ENCODE measurements around the gene GPR89A. TPM values are rescaled to one million over a fixed set of nuclear protein-coding genes. Genes with fewer than 3 reads are reported as not detected.
A peak's percentile ranks its signal among the peaks of the same experiment; 100 is the strongest.
"Not testable (repeated sequence)": the region's sequence is repeated elsewhere in the genome, so short reads cannot be mapped to it uniquely, and the experiment has no call there.

The GPR89A gene
- total RNA-seq, 2 experiments from 2014 or later: 22.7 to 24.9 TPM

DNA sequence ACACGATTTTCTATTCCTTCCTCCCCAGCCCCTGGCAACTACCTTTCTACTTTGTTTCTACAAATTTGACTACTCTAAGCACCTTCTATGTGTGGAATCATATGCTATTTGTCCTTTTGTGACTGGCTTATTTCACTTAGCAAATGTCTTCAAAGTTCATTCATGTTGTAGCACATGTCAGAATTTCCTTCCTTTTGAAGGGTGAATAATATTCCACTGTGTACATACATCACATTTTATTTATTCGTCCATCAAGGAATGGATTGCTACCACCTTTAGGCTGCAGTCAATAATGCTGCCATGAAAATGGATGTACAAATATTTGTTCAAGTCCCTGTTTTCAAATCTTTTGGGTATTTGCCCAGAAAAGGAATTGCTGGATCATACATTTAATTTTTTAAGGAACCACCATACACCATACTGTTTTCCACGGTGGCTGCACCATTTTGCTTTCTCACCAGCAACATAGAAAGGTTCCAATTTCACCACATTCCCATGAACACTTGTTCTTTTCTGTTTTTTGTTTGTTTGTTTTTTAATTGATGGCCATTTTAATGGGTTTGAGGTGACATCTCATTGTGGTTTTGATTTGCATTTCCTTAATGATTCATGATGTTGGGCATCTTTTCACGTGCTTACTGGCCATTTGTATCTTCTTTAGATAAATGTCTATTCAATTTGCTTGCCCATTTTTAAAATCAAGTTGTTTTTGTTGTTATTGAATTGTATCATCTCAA is 102.7 kb downstream of the GPR89A start:
- ChIA-PET CTCF (interaction anchor here (1.8 kb wide), 1 partner anchor 11 kb away, joined by 14 read pairs; no protein-coding TSS in a partner anchor), POLR2A (no interaction called here)
- Mint-ChIP-seq H3K27ac (no peak overlapping the region), H3K36me3 (no peaks in the 10 kb centered on the region), H3K4me3 (no peak overlapping the region), H3K9me3 (no peaks in the 10 kb centered on the region), H3K4me1 (ENCODE audit: low read depth) (no peaks in the 10 kb centered on the region), H3K27me3 (no peaks in the 10 kb centered on the region)
- no peak for DNase-seq
- intact Hi-C loops (cut with micrococcal nuclease): no loop called here

DNA sequence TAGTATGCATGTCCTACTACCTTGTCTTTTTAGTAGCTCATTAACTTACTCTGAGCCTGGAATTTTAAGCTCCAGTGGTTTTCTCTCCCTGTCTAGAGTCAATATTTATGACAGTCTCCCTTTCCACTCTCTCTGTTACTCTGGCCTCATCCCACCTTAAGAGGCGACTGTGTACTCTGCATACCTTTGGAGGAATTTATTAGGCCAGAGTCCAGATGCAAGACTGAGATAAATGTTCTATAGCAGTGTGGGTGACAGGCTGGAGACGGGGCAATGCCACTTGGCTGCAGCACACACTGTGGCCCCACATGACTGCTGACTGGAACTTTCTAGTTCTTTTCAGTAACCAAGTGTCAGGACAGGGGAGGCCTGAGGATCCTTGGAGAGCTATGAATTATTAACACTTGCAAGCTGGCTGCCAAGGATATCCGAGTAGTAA is 103.4 kb downstream of the GPR89A start:
- no peak overlapping the region for H3K27ac Mint-ChIP-seq
- no peaks in the 10 kb centered on the region for H3K9me3 Mint-ChIP-seq

DNA sequence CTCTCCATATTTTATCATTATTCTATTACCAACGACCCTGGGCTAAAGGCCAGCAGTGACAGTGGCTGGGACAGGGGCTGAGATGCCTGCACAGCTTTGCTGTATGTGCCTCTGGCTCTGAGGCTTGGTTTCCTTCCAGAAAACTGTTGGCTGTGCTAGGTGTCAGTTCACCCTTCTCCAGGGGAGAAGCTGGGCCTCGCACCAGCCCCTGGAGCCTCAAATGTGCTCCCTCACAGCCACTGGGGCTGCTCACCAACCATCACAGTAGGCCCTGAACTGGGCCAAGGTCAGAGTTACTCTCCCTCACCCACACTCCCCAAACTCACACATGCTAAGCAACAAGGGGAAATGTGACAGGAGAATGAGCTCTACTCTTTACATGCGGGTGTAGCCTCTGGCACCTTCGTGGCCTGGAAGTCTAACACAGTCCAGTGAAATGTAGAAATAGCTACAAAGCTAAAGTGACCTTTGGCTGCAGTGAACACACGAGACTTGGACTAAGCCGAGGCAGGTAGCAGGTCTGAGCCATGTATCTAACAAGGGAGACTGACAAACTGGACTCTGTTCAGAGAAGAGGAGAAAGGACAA is 106.8 kb downstream of the GPR89A start:
- POLR2A ChIA-PET: no interaction called here

More for the DNA sequence above, 103.4 kb downstream of the GPR89A start:
- intact Hi-C loops (cut with micrococcal nuclease): no loop called here
- no peak for DNase-seq
- ChIA-PET POLR2A (no interaction called here), CTCF (interaction anchor here (0.7 kb wide), 1 partner anchor 10 kb away, joined by 3 read pairs; no protein-coding TSS in a partner anchor)
- Mint-ChIP-seq H3K27me3 (no peaks in the 10 kb centered on the region), H3K4me3 (no peak overlapping the region), H3K4me1 (ENCODE audit: low read depth) (no peaks in the 10 kb centered on the region), H3K36me3 (no peaks in the 10 kb centered on the region)

DNA sequence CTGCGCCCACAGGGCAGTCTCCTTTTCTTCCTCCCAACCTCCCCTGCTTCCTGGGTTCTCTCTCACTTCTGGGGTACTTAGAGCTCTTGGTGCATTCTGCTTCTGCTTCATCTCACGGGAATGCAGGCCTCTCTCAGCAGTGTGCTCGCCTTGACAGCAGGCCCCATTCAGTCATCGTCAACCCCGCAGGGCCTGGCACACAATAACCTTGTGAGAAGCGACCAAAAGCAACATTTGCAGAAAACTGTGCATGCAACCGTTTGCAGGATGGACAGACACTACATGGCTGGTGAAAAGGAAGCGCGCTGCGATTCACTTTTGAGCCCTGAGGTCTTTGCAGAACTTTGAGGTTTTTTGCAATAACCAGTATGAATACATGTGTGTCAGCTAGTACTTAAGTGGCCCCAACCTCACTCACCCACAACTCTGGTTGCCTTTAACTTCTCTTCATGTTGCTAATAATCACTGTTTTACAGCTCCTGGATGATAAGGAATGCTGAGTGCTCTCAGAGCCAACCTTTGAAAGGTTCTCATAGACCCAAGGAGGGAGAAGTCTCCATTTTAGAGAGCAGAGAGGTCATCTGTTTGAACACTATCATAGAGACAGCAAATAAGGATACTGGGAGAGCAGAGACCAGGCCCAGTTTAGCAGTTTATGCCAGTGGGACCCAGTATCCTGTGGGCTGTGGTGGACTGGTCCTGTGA is 109.0 kb downstream of the GPR89A start:
- Mint-ChIP-seq H3K27me3 (peaks cover 14% of the 10 kb centered on the region), H3K4me3 (no peak overlapping the region), H3K27ac (no peak overlapping the region), H3K36me3 (no peaks in the 10 kb centered on the region), H3K4me1 (ENCODE audit: low read depth) (peaks cover 19% of the 10 kb centered on the region), H3K9me3 (no peaks in the 10 kb centered on the region)
- ChIA-PET POLR2A (no interaction called here), CTCF (no interaction called here)
- intact Hi-C loops (cut with micrococcal nuclease): no loop called here
- DNase-seq: no peak

More for the DNA sequence above, 106.8 kb downstream of the GPR89A start:
- Mint-ChIP-seq H3K27me3 (peaks cover 1% of the 10 kb centered on the region), H3K4me3 (no peak overlapping the region), H3K27ac (no peak overlapping the region), H3K4me1 (ENCODE audit: low read depth) (peaks cover 8% of the 10 kb centered on the region), H3K36me3 (no peaks in the 10 kb centered on the region), H3K9me3 (no peaks in the 10 kb centered on the region)
- CTCF ChIA-PET: no interaction called here
- intact Hi-C loops (cut with micrococcal nuclease): no loop called here
- DNase-seq: no peak

DNA sequence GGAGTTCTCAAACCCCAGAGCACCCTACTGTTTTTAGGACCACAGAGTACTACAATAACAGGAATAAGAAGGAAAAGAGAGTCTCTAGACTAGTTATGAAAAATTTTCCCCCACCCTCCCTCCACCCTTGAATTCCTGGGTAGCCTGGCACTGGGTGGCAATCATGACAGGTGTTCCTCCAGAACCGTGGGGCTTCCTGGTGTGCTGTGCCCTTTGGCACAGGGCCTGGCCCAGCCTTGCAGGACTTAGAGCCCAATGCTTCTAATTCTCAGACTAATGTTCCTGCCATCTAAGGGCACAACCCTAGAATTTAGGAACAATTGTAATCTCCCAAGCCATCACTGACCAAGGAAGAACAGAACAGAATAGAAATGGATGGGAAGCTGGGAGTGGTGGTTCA is 110.0 kb downstream of the GPR89A start:
- peaks cover 19% of the 10 kb centered on the region for H3K4me1 Mint-ChIP-seq (ENCODE audit: low read depth)
- ChIA-PET POLR2A (no interaction called here), CTCF (no interaction called here)
- no peak overlapping the region for H3K27ac Mint-ChIP-seq
- no peaks in the 10 kb centered on the region for H3K36me3 Mint-ChIP-seq
- H3K9me3 Mint-ChIP-seq: no peaks in the 10 kb centered on the region
- intact Hi-C loops (cut with micrococcal nuclease): no loop called here
- no peak overlapping the region for H3K4me3 Mint-ChIP-seq
- peaks cover 19% of the 10 kb centered on the region for H3K27me3 Mint-ChIP-seq
- no peak for DNase-seq

DNA sequence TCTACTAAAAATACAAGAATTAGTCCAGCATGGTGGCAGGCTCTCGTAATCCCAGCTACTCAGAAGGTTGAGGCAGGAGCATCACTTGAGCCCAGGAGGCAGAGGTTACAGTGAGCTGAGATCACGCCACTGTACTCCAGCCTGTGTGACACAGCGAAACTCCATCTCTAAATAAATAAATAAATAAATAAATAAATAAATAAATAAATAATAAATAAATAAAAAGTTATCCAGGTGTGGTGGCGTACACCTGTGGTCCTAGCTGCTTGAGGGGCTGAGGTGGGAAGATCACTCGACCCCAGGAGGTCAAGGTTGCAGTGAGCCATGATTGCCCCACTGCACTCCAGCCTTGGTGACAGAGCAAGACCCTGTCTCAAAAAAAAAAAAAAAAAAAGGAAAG is 110.7 kb downstream of the GPR89A start:
- H3K36me3 Mint-ChIP-seq; POLR2A ChIA-PET; CTCF ChIA-PET; H3K27ac Mint-ChIP-seq; intact Hi-C loops (cut with micrococcal nuclease); DNase-seq; H3K9me3 Mint-ChIP-seq; H3K4me3 Mint-ChIP-seq: not testable (repeated sequence)
- peaks cover 19% of the 10 kb centered on the region for H3K4me1 Mint-ChIP-seq (ENCODE audit: low read depth)
- H3K27me3 Mint-ChIP-seq: peaks cover 21% of the 10 kb centered on the region

DNA sequence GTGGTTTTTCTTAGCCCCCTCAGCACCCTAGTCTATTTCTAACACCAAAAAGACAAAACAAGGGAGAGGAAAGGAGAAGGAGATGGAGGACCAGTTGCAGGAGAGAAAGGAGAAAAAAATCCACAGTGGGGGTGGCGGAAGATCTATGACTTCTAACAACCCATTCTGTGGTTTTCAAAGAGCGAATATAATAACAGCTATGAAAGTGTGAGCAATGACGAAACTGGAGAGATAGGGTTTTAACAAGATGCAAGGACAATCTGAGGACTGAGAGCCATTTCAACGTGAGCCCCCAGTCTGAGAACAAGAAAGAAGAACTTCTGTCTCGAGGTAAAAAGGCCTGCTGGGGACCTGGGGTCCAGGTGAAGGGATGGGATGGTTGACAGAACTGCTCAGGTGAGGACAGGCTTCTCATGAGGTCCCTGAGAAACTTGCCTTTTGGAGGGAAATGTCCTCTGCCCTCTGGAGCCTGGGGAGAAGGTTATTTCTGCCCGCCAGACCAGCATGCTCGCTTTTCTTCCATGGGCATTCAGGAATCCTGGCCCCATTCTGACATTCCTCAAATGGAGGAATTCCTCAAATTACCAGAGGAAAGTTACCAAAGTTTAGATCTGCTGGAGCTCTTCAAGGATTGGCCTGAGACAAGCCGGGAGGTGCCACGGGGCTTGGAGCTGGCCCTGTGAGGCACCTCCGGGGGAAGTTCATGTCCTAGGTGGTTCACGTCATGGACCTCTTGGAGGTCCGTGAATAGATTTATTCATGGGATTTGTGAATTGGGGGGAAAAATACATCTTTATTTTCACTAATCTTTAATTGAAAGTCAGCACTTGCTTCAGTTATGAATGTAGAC is 111.7 kb downstream of the GPR89A start, which contains the start of gene CD160:
TSS of gene CD160 (plus strand) at position 270 of the 850 bp plus-strand sequence. CDS start 8,829 bp downstream, outside the sequence.
- no peaks in the 10 kb centered on the region for H3K36me3 Mint-ChIP-seq
- CTCF ChIA-PET: interaction anchor here (0.8 to 3.2 kb wide), 5 partner anchors 10 to 109 kb away, joined by 3 to 26 read pairs (median 4); no protein-coding TSS in a partner anchor
- H3K27ac Mint-ChIP-seq: no peak within 1 kb of the TSS
- intact Hi-C loops (cut with micrococcal nuclease): no loop called here
- DNase-seq: peak; percentile 16
- POLR2A ChIA-PET: no interaction called here
- peaks cover 21% of the 10 kb centered on the region for H3K27me3 Mint-ChIP-seq
- no peaks in the 10 kb centered on the region for H3K9me3 Mint-ChIP-seq
- H3K4me3 Mint-ChIP-seq: no peak within 1 kb of the TSS
- H3K4me1 Mint-ChIP-seq (ENCODE audit: low read depth): peaks cover 19% of the 10 kb centered on the region

Other genes with a start within 250 kb of the GPR89A start
- gene NBPF20, start 182.4 kb upstream of the GPR89A start, total RNA-seq: 1 to 10 TPM; 1.3 to 1.4 TPM
- not detected for gene PDZK1, start 99.4 kb downstream of the GPR89A start, total RNA-seq
- gene CD160, start 111.5 kb downstream of the GPR89A start, total RNA-seq: under 1 TPM; 0.14 to 0.31 TPM
- 10 to 100 TPM; 10.1 TPM for gene RNF115, start 216.1 kb downstream of the GPR89A start, total RNA-seq
- 10 to 100 TPM; 27.3 to 28.9 TPM for gene POLR3C, start 216.2 kb downstream of the GPR89A start, total RNA-seq
- 1 to 10 TPM; 2.8 to 3.8 TPM for gene NUDT17, start 237.6 kb downstream of the GPR89A start, total RNA-seq